HG02623 (cell line): ENCODE results near the gene DEFB124.
"Not testable (repeated sequence)": the region's sequence is repeated elsewhere in the genome, so short reads cannot be mapped to it uniquely, and the experiment has no call there.

ENCODE experiments used
- ATAC-seq: cut with Tn5 transposase; IDR thresholded peaks from one replicate; pipeline ENCODE4 v1.9.1; 2021; ENCODE audit warnings: moderate library complexity; ENCODE audit not compliant: unreplicated experiment

The DEFB124 gene

GRCh38 chr20:31474758-31475427 lies at the start of gene DEFB124, which contains the start of gene REM1:
TSS of gene DEFB124 (minus strand) at chr20:31475127. CDS start at chr20:31473013, 2,114 bp downstream.
TSS of gene REM1 (plus strand) at chr20:31475288. CDS start at chr20:31476446, 1,158 bp downstream.
- ATAC-seq, result no peak

- ATAC-seq, result no peak
Observed at GRCh38 chr20:31523361-31524283, 48.7 kb upstream of the DEFB124 start.

GRCh38 chr20:31522731-31523130 lies 47.8 kb upstream of the DEFB124 start:
- ATAC-seq, result no peak

GRCh38 chr20:31521267-31521666 lies 46.3 kb upstream of the DEFB124 start:
- not testable (repeated sequence) for ATAC-seq

- ATAC-seq, result no peak
Observed at GRCh38 chr20:31517373-31517772, 42.4 kb upstream of the DEFB124 start.

GRCh38 chr20:31516651-31517050 lies 41.7 kb upstream of the DEFB124 start:
- no peak for ATAC-seq

GRCh38 chr20:31516166-31516565 lies 41.2 kb upstream of the DEFB124 start:
- no peak for ATAC-seq

GRCh38 chr20:31515775-31516107 lies 40.8 kb upstream of the DEFB124 start:
- ATAC-seq, result no peak

GRCh38 chr20:31515072-31515774 lies 40.3 kb upstream of the DEFB124 start:
- ATAC-seq, result no peak

- peak; percentile 88 for ATAC-seq
Observed at GRCh38 chr20:31514154-31515071, 39.5 kb upstream of the DEFB124 start, which contains the start of gene HM13. TSS of gene HM13 (plus strand) at chr20:31514442. CDS start at chr20:31514552, 110 bp downstream.

GRCh38 chr20:31508517-31509244 lies 33.8 kb upstream of the DEFB124 start:
- ATAC-seq, result no peak

- ATAC-seq, result no peak
Observed at GRCh38 chr20:31505903-31506302, 31.0 kb upstream of the DEFB124 start.

- ATAC-seq, result peak; percentile 92
Observed at GRCh38 chr20:31502884-31503673, 28.2 kb upstream of the DEFB124 start.

GRCh38 chr20:31500527-31500926 lies 25.6 kb upstream of the DEFB124 start:
- no peak for ATAC-seq

- no peak for ATAC-seq
Observed at GRCh38 chr20:31497838-31498540, 23.1 kb upstream of the DEFB124 start.

- ATAC-seq, result no peak
Observed at GRCh38 chr20:31496761-31497295, 21.9 kb upstream of the DEFB124 start.

GRCh38 chr20:31494131-31494530 lies 19.2 kb upstream of the DEFB124 start:
- no peak for ATAC-seq

- ATAC-seq, result no peak
Observed at GRCh38 chr20:31490752-31491151, 15.8 kb upstream of the DEFB124 start.
